22Rv1 (cell line): Measurements from ENCODE around the gene GEMIN4.
A peak's percentile ranks its signal among the peaks of the same experiment; 100 is the strongest.
"Not testable (repeated sequence)": the region's sequence is repeated elsewhere in the genome, so short reads cannot be mapped to it uniquely, and the experiment has no call there.

Experiments
- H3K27ac ChIP-seq: fragments of 450-650 bp; 2 replicates; pipeline ENCODE4 v1.5.1; 2017
- ZFX ChIP-seq: fragments of 450-650 bp; IDR thresholded peaks from 2 replicates; pipeline ENCODE4 v1.6.1; 2017; ENCODE audit warnings: antibody characterized with exemption, borderline replicate concordance
- TF ChIP-seq, protein P1 (sequence below): fragments of 450-650 bp; IDR thresholded peaks from 2 replicates; pipeline ENCODE4 v1.5.1; 2017; ENCODE audit warnings: mild to moderate bottlenecking

The GEMIN4 gene

DNA sequence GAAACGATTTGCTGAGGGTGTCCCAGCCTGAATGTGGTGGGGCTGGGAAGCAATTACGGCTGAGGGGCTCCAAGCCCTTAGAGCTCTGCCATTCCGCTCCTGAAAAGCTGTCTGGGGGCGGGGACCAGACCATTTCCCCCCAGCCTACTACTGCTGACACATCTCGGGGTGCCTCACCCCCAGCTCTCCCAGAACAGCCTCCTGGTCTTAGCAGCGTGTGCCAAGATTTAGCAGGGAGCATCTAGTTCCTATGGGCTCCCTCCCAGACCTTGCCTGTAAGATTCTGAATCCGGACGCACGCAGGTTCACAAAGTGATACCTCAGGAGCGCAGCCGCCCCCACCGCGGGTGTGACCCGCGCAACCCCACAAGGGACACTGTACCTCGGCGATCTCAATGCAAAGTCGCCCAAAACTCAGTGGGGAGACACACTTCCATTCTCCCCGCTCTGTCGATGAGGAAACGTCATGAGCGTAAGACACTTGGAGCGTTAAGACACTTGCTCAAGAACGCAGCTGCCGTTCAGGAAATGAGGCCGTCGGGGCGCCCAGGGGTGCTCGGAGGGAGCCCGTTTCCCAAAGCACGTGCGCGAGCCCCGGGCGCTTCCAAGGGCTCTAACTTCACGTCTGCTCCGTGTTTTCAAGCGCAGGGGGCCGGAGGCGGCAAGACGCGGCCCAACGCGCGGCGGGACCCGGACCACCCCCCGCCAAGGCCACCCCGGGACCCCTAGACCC is 629 bp downstream of the GEMIN4 start:
- peak overlapping the region; percentile 79 for H3K27ac ChIP-seq
- TF ChIP-seq ZFX = no peak
- TF ChIP-seq, protein P1, sequence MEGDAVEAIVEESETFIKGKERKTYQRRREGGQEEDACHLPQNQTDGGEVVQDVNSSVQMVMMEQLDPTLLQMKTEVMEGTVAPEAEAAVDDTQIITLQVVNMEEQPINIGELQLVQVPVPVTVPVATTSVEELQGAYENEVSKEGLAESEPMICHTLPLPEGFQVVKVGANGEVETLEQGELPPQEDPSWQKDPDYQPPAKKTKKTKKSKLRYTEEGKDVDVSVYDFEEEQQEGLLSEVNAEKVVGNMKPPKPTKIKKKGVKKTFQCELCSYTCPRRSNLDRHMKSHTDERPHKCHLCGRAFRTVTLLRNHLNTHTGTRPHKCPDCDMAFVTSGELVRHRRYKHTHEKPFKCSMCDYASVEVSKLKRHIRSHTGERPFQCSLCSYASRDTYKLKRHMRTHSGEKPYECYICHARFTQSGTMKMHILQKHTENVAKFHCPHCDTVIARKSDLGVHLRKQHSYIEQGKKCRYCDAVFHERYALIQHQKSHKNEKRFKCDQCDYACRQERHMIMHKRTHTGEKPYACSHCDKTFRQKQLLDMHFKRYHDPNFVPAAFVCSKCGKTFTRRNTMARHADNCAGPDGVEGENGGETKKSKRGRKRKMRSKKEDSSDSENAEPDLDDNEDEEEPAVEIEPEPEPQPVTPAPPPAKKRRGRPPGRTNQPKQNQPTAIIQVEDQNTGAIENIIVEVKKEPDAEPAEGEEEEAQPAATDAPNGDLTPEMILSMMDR = no peak

DNA sequence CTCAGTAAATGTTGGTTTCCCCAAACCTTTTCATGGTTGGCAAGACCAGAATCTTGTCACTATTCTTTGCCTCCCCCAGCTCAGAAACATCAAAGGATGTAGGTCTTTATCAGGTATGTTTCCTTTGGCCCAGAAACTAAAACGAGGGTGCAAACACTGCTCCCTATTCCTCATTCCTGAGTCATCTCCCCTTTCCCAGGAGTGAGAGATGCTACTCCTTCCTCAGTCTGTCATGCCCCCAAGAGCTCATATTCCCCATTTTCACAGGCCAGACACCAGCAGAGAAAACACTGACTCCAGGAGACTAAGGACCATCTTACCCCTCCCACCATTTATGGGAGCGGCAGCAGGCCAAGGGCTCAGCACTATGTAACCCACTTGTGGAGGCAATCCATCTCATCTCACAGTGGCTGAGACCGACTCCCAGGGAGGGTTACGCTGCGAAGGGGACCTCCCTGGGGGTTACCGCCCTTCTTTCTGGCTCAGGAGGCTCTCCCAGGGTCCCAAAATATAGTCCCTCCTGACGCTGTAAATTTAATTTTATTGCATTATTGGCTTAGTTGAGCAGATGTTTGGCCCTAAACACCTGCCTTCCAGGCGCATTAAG is 1.5 kb downstream of the GEMIN4 start:
- TF ChIP-seq, protein P1 = no peak
- no peak for TF ChIP-seq ZFX
- peak overlapping the region; percentile 79; the same call in 1 of the 2 replicates for H3K27ac ChIP-seq

DNA sequence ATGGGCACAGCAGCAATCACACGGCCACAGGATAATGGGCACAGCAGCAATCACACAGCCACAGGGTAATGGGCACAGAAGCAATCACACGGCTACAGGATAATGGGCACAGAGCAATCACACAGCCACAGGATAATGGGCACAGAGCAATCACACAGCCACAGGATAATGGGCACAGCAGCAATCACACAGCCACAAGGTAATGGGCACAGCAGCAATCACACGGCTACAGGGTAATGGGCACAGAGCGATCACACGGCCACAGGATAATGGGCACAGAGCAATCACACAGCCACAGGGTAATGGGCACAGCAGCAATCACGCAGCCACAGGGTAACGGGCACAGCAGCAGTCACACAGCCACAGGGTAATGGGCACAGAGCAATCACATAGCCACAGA is 2.7 kb downstream of the GEMIN4 start:
- not testable (repeated sequence) for H3K27ac ChIP-seq

DNA sequence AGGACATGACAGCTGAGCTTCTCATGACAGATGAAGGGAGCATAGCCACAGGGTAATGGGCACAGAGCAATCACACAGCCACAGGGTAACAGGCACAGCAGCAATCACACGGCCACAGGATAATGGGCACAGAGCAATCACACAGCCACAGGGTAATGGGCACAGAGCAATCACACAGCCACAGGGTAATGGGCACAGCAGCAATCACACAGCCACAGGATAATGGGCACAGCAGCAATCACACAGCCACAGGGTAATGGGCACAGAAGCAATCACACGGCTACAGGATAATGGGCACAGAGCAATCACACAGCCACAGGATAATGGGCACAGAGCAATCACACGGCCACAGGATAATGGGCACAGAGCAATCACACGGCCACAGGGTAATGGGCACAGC is 3.5 kb downstream of the GEMIN4 start:
- not testable (repeated sequence) for H3K27ac ChIP-seq

DNA sequence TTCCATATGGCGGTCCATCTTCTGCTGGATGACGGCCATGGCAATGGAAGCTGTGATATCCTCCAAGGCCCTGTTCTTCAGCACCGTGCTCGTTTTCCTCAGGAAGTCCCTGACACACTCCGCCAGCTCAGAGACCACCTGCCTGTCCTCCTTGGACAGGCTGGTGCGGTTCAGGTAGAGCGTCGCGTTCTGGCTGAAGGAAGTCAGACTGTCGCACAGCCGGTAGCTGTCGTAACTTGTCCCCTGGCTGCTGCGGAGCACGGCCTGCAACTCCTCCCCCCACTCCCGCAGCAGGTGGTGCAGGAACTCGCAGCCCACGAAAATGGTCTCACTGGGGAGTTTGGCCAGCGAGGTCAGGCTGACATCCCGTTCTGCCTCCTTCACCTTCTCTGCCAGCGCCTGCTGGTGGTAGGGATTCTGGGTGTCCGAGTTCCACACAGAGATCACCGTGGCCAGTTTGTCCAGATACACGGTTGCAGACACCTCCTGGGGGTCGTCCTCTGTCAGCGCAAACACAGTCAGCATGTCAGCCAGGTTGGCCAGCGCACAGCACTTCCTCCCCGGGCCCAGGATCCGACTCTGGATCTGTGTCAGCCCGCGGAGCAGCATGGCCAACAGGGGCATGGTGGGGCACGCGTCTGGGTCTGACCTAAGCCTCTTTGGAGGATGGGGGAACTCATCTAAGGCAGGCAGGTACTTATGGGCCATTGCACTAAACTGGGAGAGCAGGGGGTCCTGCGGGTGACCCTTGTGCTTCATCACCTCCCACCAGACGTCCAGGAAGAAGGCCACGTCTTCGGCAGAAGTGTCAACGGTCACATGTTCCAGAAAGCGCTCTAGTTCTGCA is 5.1 kb downstream of the GEMIN4 start:
- no peak overlapping the region for H3K27ac ChIP-seq
- TF ChIP-seq ZFX = no peak
- TF ChIP-seq, protein P1 = no peak

DNA sequence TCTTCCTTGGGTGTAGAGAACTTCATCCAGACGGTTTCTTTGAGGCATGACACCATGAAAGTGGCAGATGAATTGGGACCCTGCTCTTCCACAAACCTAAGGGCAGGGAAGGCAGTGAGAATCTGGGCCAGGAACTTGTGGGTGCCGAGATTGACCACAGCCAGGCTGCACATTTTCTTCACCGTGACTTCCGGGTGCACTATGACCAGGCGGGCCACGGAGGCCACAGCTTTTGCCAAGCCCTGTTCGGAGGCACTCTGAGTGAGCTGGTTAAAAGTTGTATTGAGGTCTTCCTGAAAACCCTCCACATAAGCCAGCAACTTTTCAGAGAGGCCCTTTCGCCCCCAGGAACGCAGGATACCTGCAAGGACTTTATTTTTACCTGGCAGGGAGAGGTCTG is 5.9 kb downstream of the GEMIN4 start:
- TF ChIP-seq ZFX = no peak
- TF ChIP-seq, protein P1 = no peak
- no peak overlapping the region for H3K27ac ChIP-seq

DNA sequence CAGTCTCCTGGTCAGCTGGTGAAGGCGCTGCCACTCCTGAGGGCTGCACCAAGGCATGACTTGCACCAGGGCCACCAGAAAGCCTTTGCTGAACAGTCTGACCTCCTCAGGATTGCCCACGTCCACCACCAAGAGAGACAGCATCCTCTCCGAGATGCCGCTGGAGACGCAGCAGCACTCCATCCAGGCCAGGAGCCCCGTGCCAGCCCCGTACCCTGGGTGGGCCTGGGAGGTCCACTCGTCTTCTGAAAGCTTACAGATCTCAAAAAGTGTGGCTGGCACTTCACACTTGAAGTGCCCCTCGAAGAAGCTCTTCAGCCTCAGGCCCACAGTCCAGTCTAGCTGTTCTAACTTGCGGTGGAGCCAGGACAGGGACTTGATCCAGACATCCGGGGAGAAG is 6.7 kb downstream of the GEMIN4 start:
- no peak overlapping the region for H3K27ac ChIP-seq
- TF ChIP-seq ZFX = no peak
- TF ChIP-seq, protein P1 = no peak

DNA sequence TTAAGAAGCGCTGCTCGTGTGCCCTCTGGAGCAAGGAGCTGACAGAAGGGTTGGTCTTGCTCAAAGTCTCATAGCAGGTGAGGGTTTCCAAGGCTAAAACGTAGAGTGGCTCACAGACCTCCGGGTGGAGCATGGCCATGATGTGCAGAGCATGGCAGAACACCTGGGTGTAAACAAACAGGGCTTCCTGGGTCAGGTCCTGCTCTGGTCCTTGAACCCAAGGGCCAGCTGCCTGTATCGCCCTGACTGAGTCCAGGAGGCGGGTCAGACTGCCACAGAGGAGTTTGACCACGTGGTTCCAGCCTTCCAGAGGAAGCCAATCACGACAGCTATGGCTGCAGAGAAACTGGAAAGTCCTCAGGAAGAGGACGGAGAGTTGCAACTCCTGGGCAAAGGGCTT is 7.1 kb downstream of the GEMIN4 start:
- no peak overlapping the region for H3K27ac ChIP-seq
- TF ChIP-seq, protein P1 = no peak
- no peak for TF ChIP-seq ZFX
